HepG2 (cell line): ENCODE results near the gene SLC1A5. TPM values are rescaled to one million over a fixed set of nuclear protein-coding genes. Genes with fewer than 3 reads are reported as not detected.

Experiments used
- GATAD2A ChIP-seq: IDR thresholded peaks from 2 replicates; pipeline ENCODE4 v1.6.1; 2016
- HNF4A ChIP-seq: sonication (generic); formaldehyde crosslinking; IDR thresholded peaks from 2 replicates; pipeline ENCODE4 v1.4.0; 2020; ENCODE audit warnings: missing genetic modification reagents
- HNRNPUL1 ChIP-seq: fragments of 200-400 bp; formaldehyde crosslinking; IDR thresholded peaks from 2 replicates; pipeline ENCODE4 v1.6.1; 2017; ENCODE audit warnings: low read depth, mild to moderate bottlenecking, low read length, moderate library complexity
- KLF16 ChIP-seq, 2 experiments: sonication (generic) in 1 of 2; formaldehyde crosslinking in 1 of 2; IDR thresholded peaks; 2 replicates each; pipeline versions ENCODE4 v1.6.1 to v1.8.0; 2016 to 2023; ENCODE audit warnings: missing genetic modification reagents in 2 of 2, missing compliant biosample characterization in 1 of 2
- NAIF1 ChIP-seq: sonication (generic); formaldehyde crosslinking; IDR thresholded peaks from 2 replicates; pipeline ENCODE4 v1.5.0; 2020; ENCODE audit warnings: mild to moderate bottlenecking, missing genetic modification reagents, borderline replicate concordance
- RBM22 ChIP-seq: fragments of 200-400 bp; formaldehyde crosslinking; optimal IDR thresholded peaks from 2 replicates; pipeline ENCODE3; 2017; ENCODE audit warnings: mild to moderate bottlenecking, low read length, moderate library complexity
- SIX4 ChIP-seq: sonication (generic); formaldehyde crosslinking; IDR thresholded peaks from 2 replicates; pipeline ENCODE4 v1.4.0; 2020; ENCODE audit warnings: missing genetic modification reagents
- ZNF337 ChIP-seq: sonication (generic); formaldehyde crosslinking; IDR thresholded peaks from 2 replicates; pipeline ENCODE4 v1.5.1; 2020; ENCODE audit warnings: missing genetic modification reagents, low read depth, mild to moderate bottlenecking, borderline replicate concordance
- ZNF547 ChIP-seq: sonication (generic); formaldehyde crosslinking; IDR thresholded peaks from 2 replicates; pipeline ENCODE4 v1.5.1; 2020; ENCODE audit warnings: mild to moderate bottlenecking, missing genetic modification reagents
- polyA plus RNA-seq, 8 experiments: library from polyadenylated mRNA; depleted of rRNA in 3 of 8; stranded (reverse) in 7 of 8; unstranded in 1 of 8; fragments of >200 nt; fragmentation: Illumina TruSeq in 4 of 8; extraction: Trizol in 4 of 8; gene quantifications; 2 replicates each; pipeline versions ENCODE4 v1.2.1 to v1.2.3, GENCODE V29; 2011 to 2016; ENCODE audit warnings: low read depth in 4 of 8, missing spikeins in 1 of 8, mixed read lengths in 1 of 8; ENCODE audit not compliant: insufficient read depth in 1 of 8
- total RNA-seq, 5 experiments: library from RNA; depleted of rRNA; stranded (reverse); fragments of >200 nt; fragmentation: Illumina TruSeq; extraction: Trizol; gene quantifications; 2 replicates each; pipeline ENCODE4 v1.2.3, GENCODE V29; 2016; ENCODE audit warnings: low read depth in 1 of 5
- TF ChIP-seq, protein P1 (sequence below): IDR thresholded peaks from 2 replicates; pipeline ENCODE4 v1.4.0; 2020; ENCODE audit warnings: mild to moderate bottlenecking, missing genetic modification reagents
- TF ChIP-seq, protein P2 (sequence below): sonication (generic); formaldehyde crosslinking; IDR thresholded peaks from 2 replicates; pipeline ENCODE4 v1.4.0; 2020; ENCODE audit warnings: missing genetic modification reagents
- TF ChIP-seq, protein P3 (sequence below): sonication (generic); formaldehyde crosslinking; IDR thresholded peaks from 2 replicates; pipeline ENCODE4 v1.5.0; 2020; ENCODE audit warnings: mild to moderate bottlenecking, missing genetic modification reagents, borderline replicate concordance
- TF ChIP-seq, protein P4 (sequence below): sonication (generic); formaldehyde crosslinking; IDR thresholded peaks from 2 replicates; pipeline ENCODE4 v1.4.0; 2020; ENCODE audit warnings: missing genetic modification reagents
- TF ChIP-seq, protein P5 (sequence below): sonication (generic); formaldehyde crosslinking; IDR thresholded peaks from 2 replicates; pipeline ENCODE4 v1.4.0; 2020; ENCODE audit warnings: missing genetic modification reagents
- TF ChIP-seq, protein P6 (sequence below): sonication (generic); formaldehyde crosslinking; IDR thresholded peaks from 2 replicates; pipeline ENCODE4 v1.5.1; 2020; ENCODE audit warnings: mild to moderate bottlenecking, missing genetic modification reagents, moderate library complexity

The SLC1A5 gene
- total and polyA plus RNA-seq, 2 of the 13 experiments (the other 11 are each of a cell fraction or from before 2014, with no cell fraction given) = 120 to 159 TPM

DNA sequence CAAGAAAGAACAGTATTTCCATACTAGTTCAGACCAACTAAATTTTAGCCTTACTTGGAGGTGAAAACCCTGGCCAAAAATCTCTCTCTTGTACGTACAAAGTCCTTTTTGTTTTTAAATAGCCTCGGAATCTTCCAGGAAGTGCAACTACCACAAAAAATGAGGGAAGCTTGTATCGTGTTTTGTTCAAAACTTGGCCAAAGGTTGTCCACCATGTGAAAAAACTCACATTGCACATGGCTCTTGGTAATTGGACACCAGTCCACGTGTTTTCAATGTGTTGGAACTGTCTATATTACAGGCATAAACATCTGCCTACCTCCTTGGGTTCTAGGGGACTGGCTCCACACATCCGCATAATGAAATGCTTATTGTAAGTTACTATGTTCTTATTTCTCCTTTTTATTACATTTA, 27.0 kb downstream of the SLC1A5 start (continued):
- TF ChIP-seq HNF4A (CRISPR knock-in tag) (no peak), KLF16 (CRISPR knock-in tag; IDR thresholded peaks at IDR 0.05) (no peak), GATAD2A (CRISPR knock-in tag) (0 out of 2 replicates have a peak, but pooled peaks have one; percentile 18), HNRNPUL1 (no peak), ZNF337 (no peak), RBM22 (no peak), SIX4 (CRISPR knock-in tag) (peak; percentile 92), ZNF547 (CRISPR knock-in tag) (peak; percentile 67; the same call in 1 of the 2 replicates), NAIF1 (CRISPR knock-in tag) (peak; percentile 48; the same call in 1 of the 2 replicates)
- TF ChIP-seq, protein P1, sequence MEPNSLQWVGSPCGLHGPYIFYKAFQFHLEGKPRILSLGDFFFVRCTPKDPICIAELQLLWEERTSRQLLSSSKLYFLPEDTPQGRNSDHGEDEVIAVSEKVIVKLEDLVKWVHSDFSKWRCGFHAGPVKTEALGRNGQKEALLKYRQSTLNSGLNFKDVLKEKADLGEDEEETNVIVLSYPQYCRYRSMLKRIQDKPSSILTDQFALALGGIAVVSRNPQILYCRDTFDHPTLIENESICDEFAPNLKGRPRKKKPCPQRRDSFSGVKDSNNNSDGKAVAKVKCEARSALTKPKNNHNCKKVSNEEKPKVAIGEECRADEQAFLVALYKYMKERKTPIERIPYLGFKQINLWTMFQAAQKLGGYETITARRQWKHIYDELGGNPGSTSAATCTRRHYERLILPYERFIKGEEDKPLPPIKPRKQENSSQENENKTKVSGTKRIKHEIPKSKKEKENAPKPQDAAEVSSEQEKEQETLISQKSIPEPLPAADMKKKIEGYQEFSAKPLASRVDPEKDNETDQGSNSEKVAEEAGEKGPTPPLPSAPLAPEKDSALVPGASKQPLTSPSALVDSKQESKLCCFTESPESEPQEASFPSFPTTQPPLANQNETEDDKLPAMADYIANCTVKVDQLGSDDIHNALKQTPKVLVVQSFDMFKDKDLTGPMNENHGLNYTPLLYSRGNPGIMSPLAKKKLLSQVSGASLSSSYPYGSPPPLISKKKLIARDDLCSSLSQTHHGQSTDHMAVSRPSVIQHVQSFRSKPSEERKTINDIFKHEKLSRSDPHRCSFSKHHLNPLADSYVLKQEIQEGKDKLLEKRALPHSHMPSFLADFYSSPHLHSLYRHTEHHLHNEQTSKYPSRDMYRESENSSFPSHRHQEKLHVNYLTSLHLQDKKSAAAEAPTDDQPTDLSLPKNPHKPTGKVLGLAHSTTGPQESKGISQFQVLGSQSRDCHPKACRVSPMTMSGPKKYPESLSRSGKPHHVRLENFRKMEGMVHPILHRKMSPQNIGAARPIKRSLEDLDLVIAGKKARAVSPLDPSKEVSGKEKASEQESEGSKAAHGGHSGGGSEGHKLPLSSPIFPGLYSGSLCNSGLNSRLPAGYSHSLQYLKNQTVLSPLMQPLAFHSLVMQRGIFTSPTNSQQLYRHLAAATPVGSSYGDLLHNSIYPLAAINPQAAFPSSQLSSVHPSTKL = peak; percentile 65
- TF ChIP-seq, protein P2, sequence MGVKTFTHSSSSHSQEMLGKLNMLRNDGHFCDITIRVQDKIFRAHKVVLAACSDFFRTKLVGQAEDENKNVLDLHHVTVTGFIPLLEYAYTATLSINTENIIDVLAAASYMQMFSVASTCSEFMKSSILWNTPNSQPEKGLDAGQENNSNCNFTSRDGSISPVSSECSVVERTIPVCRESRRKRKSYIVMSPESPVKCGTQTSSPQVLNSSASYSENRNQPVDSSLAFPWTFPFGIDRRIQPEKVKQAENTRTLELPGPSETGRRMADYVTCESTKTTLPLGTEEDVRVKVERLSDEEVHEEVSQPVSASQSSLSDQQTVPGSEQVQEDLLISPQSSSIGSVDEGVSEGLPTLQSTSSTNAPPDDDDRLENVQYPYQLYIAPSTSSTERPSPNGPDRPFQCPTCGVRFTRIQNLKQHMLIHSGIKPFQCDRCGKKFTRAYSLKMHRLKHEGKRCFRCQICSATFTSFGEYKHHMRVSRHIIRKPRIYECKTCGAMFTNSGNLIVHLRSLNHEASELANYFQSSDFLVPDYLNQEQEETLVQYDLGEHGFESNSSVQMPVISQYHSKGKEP = 0 out of 2 replicates have a peak, but pooled peaks have one; percentile 75
- TF ChIP-seq, protein P3, sequence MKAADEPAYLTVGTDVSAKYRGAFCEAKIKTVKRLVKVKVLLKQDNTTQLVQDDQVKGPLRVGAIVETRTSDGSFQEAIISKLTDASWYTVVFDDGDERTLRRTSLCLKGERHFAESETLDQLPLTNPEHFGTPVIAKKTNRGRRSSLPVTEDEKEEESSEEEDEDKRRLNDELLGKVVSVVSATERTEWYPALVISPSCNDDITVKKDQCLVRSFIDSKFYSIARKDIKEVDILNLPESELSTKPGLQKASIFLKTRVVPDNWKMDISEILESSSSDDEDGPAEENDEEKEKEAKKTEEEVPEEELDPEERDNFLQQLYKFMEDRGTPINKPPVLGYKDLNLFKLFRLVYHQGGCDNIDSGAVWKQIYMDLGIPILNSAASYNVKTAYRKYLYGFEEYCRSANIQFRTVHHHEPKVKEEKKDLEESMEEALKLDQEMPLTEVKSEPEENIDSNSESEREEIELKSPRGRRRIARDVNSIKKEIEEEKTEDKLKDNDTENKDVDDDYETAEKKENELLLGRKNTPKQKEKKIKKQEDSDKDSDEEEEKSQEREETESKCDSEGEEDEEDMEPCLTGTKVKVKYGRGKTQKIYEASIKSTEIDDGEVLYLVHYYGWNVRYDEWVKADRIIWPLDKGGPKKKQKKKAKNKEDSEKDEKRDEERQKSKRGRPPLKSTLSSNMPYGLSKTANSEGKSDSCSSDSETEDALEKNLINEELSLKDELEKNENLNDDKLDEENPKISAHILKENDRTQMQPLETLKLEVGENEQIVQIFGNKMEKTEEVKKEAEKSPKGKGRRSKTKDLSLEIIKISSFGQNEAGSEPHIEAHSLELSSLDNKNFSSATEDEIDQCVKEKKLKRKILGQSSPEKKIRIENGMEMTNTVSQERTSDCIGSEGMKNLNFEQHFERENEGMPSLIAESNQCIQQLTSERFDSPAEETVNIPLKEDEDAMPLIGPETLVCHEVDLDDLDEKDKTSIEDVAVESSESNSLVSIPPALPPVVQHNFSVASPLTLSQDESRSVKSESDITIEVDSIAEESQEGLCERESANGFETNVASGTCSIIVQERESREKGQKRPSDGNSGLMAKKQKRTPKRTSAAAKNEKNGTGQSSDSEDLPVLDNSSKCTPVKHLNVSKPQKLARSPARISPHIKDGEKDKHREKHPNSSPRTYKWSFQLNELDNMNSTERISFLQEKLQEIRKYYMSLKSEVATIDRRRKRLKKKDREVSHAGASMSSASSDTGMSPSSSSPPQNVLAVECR (CRISPR knock-in tag) = peak; percentile 26; the same call in 1 of the 2 replicates
- TF ChIP-seq, protein P4, sequence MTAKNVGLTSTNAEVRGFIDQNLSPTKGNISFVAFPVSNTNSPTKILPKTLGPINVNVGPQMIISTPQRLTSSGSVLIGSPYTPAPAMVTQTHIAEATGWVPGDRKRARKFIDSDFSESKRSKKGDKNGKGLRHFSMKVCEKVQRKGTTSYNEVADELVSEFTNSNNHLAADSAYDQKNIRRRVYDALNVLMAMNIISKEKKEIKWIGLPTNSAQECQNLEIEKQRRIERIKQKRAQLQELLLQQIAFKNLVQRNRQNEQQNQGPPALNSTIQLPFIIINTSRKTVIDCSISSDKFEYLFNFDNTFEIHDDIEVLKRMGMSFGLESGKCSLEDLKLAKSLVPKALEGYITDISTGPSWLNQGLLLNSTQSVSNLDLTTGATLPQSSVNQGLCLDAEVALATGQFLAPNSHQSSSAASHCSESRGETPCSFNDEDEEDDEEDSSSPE (CRISPR knock-in tag) = peak; percentile 73; the same call in 1 of the 2 replicates
- TF ChIP-seq, protein P5, sequence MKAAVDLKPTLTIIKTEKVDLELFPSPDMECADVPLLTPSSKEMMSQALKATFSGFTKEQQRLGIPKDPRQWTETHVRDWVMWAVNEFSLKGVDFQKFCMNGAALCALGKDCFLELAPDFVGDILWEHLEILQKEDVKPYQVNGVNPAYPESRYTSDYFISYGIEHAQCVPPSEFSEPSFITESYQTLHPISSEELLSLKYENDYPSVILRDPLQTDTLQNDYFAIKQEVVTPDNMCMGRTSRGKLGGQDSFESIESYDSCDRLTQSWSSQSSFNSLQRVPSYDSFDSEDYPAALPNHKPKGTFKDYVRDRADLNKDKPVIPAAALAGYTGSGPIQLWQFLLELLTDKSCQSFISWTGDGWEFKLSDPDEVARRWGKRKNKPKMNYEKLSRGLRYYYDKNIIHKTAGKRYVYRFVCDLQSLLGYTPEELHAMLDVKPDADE (CRISPR knock-in tag) = 0 out of 2 replicates have a peak, but pooled peaks have one; percentile 73
- TF ChIP-seq, protein P6, sequence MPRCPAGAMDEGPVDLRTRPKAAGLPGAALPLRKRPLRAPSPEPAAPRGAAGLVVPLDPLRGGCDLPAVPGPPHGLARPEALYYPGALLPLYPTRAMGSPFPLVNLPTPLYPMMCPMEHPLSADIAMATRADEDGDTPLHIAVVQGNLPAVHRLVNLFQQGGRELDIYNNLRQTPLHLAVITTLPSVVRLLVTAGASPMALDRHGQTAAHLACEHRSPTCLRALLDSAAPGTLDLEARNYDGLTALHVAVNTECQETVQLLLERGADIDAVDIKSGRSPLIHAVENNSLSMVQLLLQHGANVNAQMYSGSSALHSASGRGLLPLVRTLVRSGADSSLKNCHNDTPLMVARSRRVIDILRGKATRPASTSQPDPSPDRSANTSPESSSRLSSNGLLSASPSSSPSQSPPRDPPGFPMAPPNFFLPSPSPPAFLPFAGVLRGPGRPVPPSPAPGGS (CRISPR knock-in tag) = peak; percentile 51; the same call in 1 of the 2 replicates
